CD14-positive monocyte (primary cell): ENCODE measurements around the gene CACNA1B. TPM values are rescaled to one million over a fixed set of nuclear protein-coding genes. Genes with fewer than 3 reads are reported as not detected.

ENCODE experiments used
- DNase-seq, 3 donors: peaks; one replicate each; pipeline ENCODE4 v3.0.0-alpha.2; 2011 to 2022
- H2AFZ ChIP-seq: 2 replicates; pipeline ENCODE4 v1.6.0; 2012; ENCODE audit warnings: mild to moderate bottlenecking, low read depth, low read length, inconsistent platforms; ENCODE audit not compliant: insufficient read depth, poor library complexity, severe bottlenecking
- H3K27ac ChIP-seq, 2 donors: 1 replicate in 1 of 2; 2 replicates in 1 of 2; pipeline ENCODE4 v1.5.1; 2012 to 2013; ENCODE audit warnings: low read length in 2 of 2, control low read depth in 1 of 2, inconsistent platforms in 1 of 2, low read depth in 1 of 2, mild to moderate bottlenecking in 1 of 2
- H3K27me3 ChIP-seq, 2 donors: one replicate each; pipeline versions ENCODE4 v1.6.0 to v1.6.1; 2011 to 2013; ENCODE audit warnings: low read length in 2 of 2; ENCODE audit not compliant: control insufficient read depth in 2 of 2, insufficient read depth in 2 of 2
- H3K36me3 ChIP-seq, 2 donors: replicated peaks in 1 of 2; 1 replicate in 1 of 2; 2 replicates in 1 of 2; pipeline versions ENCODE4 v1.5.1 to v1.6.1; 2012 to 2013; ENCODE audit warnings: low read length in 2 of 2, control low read depth in 1 of 2, inconsistent platforms in 1 of 2, mild to moderate bottlenecking in 1 of 2; ENCODE audit not compliant: insufficient read depth in 2 of 2, control insufficient read depth in 1 of 2
- H3K4me1 ChIP-seq, 2 donors: 1 replicate in 1 of 2; 2 replicates in 1 of 2; pipeline versions ENCODE4 v1.5.1 to v1.6.1; 2012 to 2013; ENCODE audit warnings: low read length in 2 of 2, control low read depth in 1 of 2, inconsistent platforms in 1 of 2, mild to moderate bottlenecking in 1 of 2, moderate library complexity in 1 of 2; ENCODE audit not compliant: insufficient read depth in 2 of 2, control insufficient read depth in 1 of 2
- H3K4me2 ChIP-seq: replicated peaks from 2 replicates; pipeline ENCODE3; 2012; ENCODE audit warnings: low read length, moderate library complexity, mild to moderate bottlenecking; ENCODE audit not compliant: poor library complexity, severe bottlenecking; ENCODE audit errors: extremely low read depth
- H3K4me3 ChIP-seq, 3 experiments: fragments of 200-600 bp in 1 of 3; sonication (generic) in 1 of 3; replicated peaks in 1 of 3; 1 replicate in 2 of 3; 2 replicates in 1 of 3; pipeline ENCODE4 v1.5.1; 2011 to 2013; ENCODE audit warnings: low read length in 3 of 3, mild to moderate bottlenecking in 3 of 3, control low read depth in 2 of 3, low read depth in 2 of 3, inconsistent platforms in 1 of 3, moderate library complexity in 1 of 3
- H3K79me2 ChIP-seq: 2 replicates; pipeline ENCODE4 v1.6.0; 2012; ENCODE audit warnings: mild to moderate bottlenecking, control low read depth, inconsistent platforms, low read length, moderate library complexity; ENCODE audit not compliant: insufficient read depth
- H3K9ac ChIP-seq: 2 replicates; pipeline ENCODE4 v1.6.0; 2017; ENCODE audit warnings: low read length, mild to moderate bottlenecking; ENCODE audit not compliant: insufficient read depth, poor library complexity, severe bottlenecking
- H3K9me3 ChIP-seq, 2 donors: replicated peaks in 1 of 2; 1 replicate in 1 of 2; 2 replicates in 1 of 2; pipeline versions ENCODE4 v1.5.1 to v1.6.1; 2012 to 2013; ENCODE audit warnings: low read length in 2 of 2, control low read depth in 1 of 2; ENCODE audit not compliant: control insufficient read depth in 1 of 2, insufficient read depth in 1 of 2
- H4K20me1 ChIP-seq: 2 replicates; pipeline ENCODE4 v1.6.0; 2012; ENCODE audit warnings: mild to moderate bottlenecking, low read length, control low read depth, moderate library complexity; ENCODE audit not compliant: insufficient read depth
- H3K27ac Mint-ChIP-seq, 7 donors: one replicate each; pipeline ENCODE4 v1.8.0; 2020; ENCODE audit warnings: mild to moderate bottlenecking in 7 of 7, mixed read lengths in 7 of 7, moderate library complexity in 6 of 7, inconsistent platforms in 2 of 7
- H3K27me3 Mint-ChIP-seq, 3 donors: one replicate each; pipeline ENCODE4 v1.8.0; 2021 to 2022; ENCODE audit warnings: low read depth in 3 of 3, mild to moderate bottlenecking in 3 of 3, mixed read lengths in 3 of 3, moderate library complexity in 3 of 3, inconsistent platforms in 1 of 3
- H3K36me3 Mint-ChIP-seq, 2 donors: one replicate each; pipeline ENCODE4 v1.8.0; 2020; ENCODE audit warnings: mixed read lengths in 2 of 2, inconsistent platforms in 1 of 2, mild to moderate bottlenecking in 1 of 2
- H3K4me1 Mint-ChIP-seq: one replicate; pipeline ENCODE4 v1.8.0; 2020; ENCODE audit warnings: mild to moderate bottlenecking, mixed read lengths
- H3K4me3 Mint-ChIP-seq, 2 donors: one replicate each; pipeline ENCODE4 v1.8.0; 2020; ENCODE audit warnings: mild to moderate bottlenecking in 2 of 2, mixed read lengths in 2 of 2, moderate library complexity in 1 of 2
- H3K9me3 Mint-ChIP-seq, 7 donors: one replicate each; pipeline ENCODE4 v1.8.0; 2020 to 2022; ENCODE audit warnings: mixed read lengths in 7 of 7, mild to moderate bottlenecking in 6 of 7, moderate library complexity in 6 of 7, inconsistent platforms in 2 of 7
- WGBS: methylation state at CpG from one replicate; pipeline ENCODE4 v1.1.5; 2013; ENCODE audit warnings: missing lambda C conversion rate; ENCODE audit not compliant: insufficient coverage; 5-methylcytosine and 5-hydroxymethylcytosine counted together
- intact Hi-C, 2 donors: fragments of 100-400 bp; cut with micrococcal nuclease; formaldehyde crosslinking; loops; one replicate each; pipeline versions ENCODE4 v1.15.0 to v1.15.1; 2023
- polyA plus RNA-seq, 3 donors: library from polyadenylated mRNA; depleted of rRNA in 1 of 3; unstranded in 2 of 3; stranded (reverse) in 1 of 3; fragments of 300-500 nt in 2 of 3; fragments of >200 nt in 1 of 3; fragmentation: Illumina TruSeq in 2 of 3; gene quantifications; 1 replicate in 2 of 3; 2 replicates in 1 of 3; pipeline ENCODE4 v1.2.3, GENCODE V29; 2012 to 2021
- TF ChIP-seq, protein P1 (sequence below): fragments of 200-600 bp; IDR thresholded peaks from one replicate; pipeline ENCODE4 v1.8.0; 2022; ENCODE audit warnings: antibody characterized with exemption, mild to moderate bottlenecking

Gene CACNA1B
- polyA plus RNA-seq, 3 donors, result not detected

DNA sequence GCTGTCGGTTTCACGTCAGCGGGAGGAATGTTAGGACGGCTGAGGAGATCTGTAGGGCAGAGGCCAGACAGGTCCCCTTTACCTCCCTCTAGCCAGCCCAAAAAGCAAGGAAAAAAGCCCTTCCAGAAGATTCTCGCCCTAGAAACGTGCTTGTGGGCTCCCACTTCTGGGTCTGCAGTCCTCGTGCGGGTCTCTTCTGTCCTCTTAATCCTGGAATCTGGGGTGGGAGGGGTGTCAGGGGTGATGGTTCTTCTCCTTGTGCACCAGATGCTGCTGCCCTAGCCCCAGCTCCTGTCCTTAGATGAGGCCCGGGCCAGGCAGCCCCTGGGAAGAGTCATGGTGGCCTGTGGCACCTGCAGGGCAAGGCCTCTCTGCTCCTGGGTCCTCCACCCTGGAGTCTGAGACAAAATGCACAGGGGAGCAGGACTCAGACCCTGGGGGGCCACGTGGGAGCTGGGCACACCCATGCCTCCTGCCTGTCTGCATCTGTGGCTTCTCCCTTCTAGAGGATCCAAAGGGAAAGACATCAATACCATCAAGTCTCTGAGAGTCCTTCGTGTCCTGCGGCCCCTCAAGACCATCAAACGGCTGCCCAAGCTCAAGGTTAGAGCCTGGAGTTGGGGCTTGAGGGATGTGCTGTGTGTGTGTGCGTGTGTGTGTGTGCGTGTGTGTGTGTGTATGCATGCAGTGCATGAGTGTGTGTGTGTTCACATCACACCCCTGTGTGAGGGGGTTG is 174.2 kb downstream of the CACNA1B start:
- Histone ChIP-seq H3K4me3 (no peak overlapping the region), H3K9me3 (no peaks in the 10 kb centered on the region), H2AFZ (no peak overlapping the region), H3K27ac (no peak overlapping the region), H3K9ac (no peak overlapping the region), H3K4me2 (no peak overlapping the region), H3K27me3 (no peaks in the 10 kb centered on the region), H4K20me1 (no peaks in the 10 kb centered on the region), H3K36me3 (no peaks in the 10 kb centered on the region), H3K4me1 (no peaks in the 10 kb centered on the region), H3K79me2 (no peaks in the 10 kb centered on the region)
- WGBS, result 75% methylated on average over 6 of the region's 15 CpGs
- Mint-ChIP-seq H3K4me1 (no peaks in the 10 kb centered on the region), H3K9me3 (no peaks in the 10 kb centered on the region), H3K27ac (no peak overlapping the region), H3K4me3 (peak overlapping the region in 1 of 2 donors; percentile 51), H3K27me3 (peaks cover 12 to 29% (median 13%) of the 10 kb centered on the region in 3 donors), H3K36me3 (no peaks in the 10 kb centered on the region)
- no peak for DNase-seq
- intact Hi-C loops, result no loop called here
- TF ChIP-seq, protein P1, sequence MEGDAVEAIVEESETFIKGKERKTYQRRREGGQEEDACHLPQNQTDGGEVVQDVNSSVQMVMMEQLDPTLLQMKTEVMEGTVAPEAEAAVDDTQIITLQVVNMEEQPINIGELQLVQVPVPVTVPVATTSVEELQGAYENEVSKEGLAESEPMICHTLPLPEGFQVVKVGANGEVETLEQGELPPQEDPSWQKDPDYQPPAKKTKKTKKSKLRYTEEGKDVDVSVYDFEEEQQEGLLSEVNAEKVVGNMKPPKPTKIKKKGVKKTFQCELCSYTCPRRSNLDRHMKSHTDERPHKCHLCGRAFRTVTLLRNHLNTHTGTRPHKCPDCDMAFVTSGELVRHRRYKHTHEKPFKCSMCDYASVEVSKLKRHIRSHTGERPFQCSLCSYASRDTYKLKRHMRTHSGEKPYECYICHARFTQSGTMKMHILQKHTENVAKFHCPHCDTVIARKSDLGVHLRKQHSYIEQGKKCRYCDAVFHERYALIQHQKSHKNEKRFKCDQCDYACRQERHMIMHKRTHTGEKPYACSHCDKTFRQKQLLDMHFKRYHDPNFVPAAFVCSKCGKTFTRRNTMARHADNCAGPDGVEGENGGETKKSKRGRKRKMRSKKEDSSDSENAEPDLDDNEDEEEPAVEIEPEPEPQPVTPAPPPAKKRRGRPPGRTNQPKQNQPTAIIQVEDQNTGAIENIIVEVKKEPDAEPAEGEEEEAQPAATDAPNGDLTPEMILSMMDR, result no peak

DNA sequence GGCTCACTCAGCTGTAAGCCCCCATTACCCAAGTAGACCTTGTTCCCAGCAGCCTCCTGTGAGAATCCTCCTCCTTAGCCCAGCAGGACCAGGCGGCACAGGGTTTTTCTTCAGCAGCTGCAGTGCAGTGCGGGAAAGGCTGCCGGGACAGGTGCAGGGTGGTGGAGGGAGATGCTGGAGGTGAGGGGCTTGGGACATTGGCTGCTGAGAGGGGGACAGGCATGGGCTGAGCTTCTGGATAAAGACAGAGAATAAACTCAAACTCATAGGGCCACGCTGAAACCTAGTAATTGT is 174.7 kb downstream of the CACNA1B start:
- peaks cover 12 to 29% (median 13%) of the 10 kb centered on the region in 3 donors for H3K27me3 Mint-ChIP-seq
- intact Hi-C loops, result no loop called here
- H3K27me3 ChIP-seq, result no peaks in the 10 kb centered on the region
- H2AFZ ChIP-seq, result no peak overlapping the region
- no peaks in the 10 kb centered on the region for H3K9me3 Mint-ChIP-seq
- no peaks in the 10 kb centered on the region for H3K9me3 ChIP-seq
- no peaks in the 10 kb centered on the region for H3K79me2 ChIP-seq
- no peaks in the 10 kb centered on the region for H4K20me1 ChIP-seq
- no peaks in the 10 kb centered on the region for H3K4me1 Mint-ChIP-seq
- H3K36me3 Mint-ChIP-seq, result no peaks in the 10 kb centered on the region
- H3K4me2 ChIP-seq, result no peak overlapping the region
- H3K27ac ChIP-seq, result no peak overlapping the region
- H3K4me3 ChIP-seq, result no peak overlapping the region
- TF ChIP-seq, protein P1, result no peak
- H3K36me3 ChIP-seq, result no peaks in the 10 kb centered on the region
- no peak overlapping the region for H3K27ac Mint-ChIP-seq
- WGBS, result no CpG with 5 or more reads among the region's 4 CpGs
- no peak for DNase-seq
- H3K4me1 ChIP-seq, result no peaks in the 10 kb centered on the region
- no peak overlapping the region for H3K9ac ChIP-seq
- no peak overlapping the region for H3K4me3 Mint-ChIP-seq
